A204.1 (cell line): ENCODE results near the gene CCNI2.

ENCODE experiments used
- FAIRE-seq: peaks from 2 replicates; lab custom pipeline; 2012; peaks lifted over from hg19 to GRCh38; lab: Jason Lieb, UNC

CCNI2 gene

DNA sequence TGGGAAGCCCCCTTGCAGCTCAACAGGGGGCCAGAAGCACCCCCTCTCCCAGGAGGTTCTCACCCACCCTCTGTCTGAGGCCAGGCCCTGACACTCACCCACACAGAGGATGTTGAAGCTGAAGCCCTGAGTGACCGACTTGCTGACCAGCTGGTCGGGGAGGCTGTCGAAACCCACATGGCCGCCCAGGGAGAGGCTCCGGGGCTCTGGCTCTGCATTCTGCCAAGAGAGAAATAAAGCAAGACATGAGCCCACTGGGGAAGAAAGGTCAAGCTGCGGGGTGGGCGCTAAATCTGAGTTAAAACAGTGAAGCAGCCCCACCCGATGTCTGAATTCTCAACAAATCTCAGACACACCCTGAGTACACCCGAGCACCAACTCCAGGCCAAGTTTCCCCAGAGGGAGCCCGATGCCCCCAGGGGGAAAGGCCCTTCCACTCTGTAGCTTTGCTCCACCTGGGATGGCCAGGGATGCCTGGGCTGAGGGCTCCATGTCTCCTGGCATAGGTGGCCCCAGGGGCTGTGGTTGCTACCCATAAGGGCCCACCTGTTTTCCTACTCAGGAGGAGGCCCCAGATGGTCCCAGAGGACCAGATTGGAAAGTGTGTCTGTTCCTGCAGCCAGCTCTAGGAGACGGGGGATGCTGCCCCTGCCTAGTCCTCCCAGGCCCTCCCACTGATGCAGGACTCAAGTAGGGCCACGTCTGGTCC, 18.2 kb downstream of the CCNI2 start:
- no peak for FAIRE-seq

DNA sequence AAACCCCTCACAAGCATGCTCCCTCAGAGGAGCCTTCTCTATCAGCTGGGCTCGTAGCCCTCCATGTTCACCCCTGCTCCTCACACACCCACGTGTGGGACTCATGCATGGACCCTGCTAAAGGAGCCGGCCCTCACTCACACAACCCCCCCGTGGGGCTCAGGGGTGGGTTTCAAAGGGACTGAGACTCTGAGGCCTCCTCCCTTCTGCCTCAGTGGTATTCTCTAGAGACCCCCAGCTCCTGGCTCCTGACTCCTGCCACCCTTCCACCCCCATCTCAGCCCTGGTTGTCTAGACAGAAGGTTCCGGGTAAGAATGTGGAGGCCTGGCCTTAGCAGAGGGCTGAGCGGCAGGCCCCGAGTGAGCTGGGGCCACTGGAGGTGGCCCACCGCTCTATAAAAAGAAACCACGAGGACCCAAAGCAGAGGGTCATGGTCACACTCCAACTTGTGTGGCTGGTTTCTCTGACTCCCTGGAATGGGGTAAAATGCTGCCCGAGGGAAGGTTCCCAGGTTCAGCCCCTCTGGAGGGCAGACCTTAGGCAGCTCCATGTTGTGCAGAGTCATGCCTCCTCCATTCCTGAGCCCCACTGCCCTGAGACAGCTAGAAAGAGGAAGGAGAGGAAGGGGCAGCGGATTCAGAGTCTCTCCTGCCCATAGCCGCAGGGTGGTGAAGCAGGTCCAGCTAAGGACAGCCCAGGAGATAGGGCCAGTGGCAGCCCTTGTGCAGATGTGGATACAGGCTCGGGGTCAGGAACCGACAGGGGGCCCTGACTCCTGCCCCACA, 19.0 kb downstream of the CCNI2 start:
- no peak for FAIRE-seq

DNA sequence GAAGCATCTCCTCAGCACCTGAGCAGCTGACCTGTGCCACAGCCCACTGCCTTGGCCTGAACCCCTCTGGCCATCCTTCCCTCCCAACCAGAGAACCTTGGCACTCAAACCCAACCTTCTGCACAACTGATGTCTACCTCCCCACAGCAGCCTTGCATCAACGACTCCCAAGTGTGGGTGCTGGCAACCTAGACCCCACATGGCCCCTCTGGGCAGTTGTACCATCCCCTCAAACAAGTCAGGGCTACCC, 19.5 kb downstream of the CCNI2 start:
- FAIRE-seq: no peak

DNA sequence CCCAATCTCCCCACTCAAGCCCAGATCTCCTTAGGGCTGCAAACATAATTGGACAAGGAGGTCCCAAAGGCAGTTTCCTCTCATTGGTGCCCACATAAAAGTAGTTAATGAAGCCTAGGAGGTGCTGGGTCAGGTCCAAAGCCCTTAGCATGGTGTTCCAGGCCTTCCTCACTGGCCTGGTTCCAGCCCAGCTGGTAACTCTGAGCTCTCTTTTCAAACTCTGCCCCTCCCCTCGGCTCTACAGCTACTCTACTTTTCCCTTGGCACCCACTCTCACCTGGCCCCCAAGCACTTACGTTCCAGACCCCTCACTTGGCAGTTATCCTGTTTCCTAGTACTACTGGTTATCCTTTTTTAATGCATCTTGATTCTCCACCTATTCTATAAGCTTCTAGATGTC, 19.9 kb downstream of the CCNI2 start:
- no peak for FAIRE-seq

DNA sequence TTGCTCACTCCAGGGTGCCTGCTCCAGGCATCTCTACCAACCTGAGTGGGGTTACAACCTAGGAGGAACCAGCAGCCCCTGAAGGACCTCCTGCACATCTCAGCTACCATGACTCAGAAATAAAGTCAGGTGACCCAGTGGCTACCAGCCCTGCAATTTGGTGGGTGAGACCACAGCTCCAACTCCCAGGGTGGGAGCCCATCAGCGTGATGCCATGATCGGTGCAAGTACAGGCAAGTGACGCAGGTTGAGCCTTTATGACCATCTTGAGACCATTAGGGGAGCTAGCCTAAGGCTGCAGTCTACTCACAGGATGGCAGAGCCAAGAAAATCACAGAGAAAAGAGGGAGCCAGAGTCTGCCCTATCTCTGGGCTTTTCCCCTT, 21.3 kb downstream of the CCNI2 start:
- FAIRE-seq: no peak

DNA sequence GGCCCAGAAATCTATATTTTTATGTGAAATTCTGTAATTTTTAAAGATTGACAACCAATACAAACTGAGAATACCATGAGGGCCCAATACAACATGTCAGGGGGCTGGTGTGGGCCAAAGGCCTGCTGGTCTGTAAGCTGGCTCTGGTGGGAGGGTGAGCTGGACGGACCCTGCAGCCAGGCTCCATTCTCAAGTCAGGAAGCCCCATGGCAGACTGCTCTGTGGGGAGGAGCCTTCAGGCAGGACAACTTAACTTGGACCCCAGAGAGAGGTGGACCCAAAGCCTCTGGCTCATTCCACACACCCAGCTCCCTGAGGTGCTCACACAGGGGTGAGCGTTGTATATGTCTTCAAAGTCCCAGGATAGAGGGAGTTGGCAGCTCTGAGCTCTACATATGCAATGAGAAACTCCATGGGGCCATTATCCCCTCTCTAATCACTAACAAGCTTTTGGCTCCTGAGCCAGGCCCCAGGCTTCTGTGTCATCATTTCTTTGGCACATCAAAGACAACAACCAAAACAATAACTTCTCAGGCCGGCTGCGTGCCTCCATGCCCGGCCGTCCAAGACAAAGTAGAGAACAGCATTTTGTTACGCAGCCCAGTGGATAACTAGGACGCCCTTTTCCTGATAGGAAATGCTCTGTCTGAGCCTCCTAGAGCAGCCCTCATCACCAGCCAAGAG, 23.4 kb downstream of the CCNI2 start:
- no peak for FAIRE-seq

DNA sequence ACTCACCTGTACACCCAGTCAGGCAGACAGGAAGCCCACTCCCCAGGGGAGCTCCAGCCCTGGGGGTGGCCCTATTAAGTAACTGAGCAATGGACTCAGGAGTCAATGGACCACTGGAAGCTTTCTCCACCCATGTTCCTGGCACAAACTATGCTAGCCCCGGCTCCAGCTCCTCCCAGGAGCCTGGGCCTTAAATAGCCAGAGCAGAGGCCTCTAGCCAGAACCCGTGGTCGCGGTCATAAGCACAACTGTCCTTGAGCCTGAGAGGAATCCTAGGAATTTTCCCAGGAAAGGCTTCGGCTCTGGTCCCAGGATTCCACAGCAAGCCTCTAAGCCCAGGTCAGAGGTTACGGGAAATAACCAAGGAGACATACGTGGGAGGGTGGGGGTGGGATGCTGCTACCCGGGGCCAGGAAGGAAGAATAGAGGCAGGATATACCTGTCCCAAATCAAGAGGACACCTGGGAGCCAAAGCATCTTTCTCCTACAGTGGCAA, 24.3 kb downstream of the CCNI2 start:
- FAIRE-seq: no peak

DNA sequence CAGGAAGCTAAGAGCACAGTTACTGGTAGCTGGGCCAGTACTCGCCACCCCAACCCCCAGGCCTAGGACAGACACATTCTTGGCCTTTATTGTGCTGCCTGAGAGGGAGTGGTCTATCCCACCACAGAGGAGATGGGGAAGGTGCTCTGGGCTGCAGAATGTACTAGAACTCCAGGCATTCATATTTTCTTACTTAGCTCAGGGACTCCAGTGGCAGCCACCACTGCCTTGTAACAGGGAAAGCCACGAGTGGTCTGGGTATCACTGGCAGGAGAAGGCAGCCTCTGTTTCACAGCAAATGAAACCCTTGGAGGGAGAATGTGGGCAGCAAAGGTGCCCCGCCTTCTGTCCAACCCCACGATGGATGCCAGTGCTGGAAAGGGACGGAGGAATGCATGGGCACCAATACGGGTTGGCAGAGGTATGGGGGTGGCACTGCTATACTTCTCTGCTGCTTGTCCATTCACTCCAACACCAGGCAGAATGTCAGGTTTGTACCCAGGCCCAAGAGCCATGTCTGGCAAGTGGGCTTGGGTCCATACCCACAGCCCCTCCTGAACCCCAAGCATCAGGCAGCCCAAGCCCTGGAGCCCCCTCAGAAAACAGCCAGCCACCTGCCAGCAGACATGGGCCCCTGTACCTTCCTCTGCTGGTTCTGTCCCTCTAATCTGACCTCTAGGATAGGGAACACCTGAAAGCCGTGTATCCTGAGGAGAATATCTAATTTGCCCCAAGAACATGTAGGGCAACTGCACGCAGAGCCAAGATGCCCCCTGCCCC, 25.3 kb downstream of the CCNI2 start:
- FAIRE-seq: no peak

DNA sequence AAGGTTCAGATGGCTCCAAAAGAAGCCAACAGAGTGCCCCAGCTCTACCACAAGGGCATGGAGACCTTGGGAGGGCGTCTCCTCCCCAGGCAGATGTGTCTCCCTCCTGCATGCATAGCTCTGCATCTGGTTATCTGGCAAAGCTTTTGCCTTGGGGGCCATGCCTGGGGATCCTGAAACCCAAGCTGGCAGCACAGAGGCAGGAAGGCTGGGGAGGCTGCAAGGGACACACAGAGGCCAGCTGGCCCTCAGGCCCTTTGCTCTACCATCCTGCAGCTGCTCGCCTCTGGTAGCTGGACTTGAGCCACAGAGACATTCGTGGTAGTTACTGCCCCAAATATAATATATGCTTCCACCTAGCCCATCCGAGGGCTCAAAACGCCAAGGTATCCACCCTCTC, 25.9 kb downstream of the CCNI2 start:
- no peak for FAIRE-seq

DNA sequence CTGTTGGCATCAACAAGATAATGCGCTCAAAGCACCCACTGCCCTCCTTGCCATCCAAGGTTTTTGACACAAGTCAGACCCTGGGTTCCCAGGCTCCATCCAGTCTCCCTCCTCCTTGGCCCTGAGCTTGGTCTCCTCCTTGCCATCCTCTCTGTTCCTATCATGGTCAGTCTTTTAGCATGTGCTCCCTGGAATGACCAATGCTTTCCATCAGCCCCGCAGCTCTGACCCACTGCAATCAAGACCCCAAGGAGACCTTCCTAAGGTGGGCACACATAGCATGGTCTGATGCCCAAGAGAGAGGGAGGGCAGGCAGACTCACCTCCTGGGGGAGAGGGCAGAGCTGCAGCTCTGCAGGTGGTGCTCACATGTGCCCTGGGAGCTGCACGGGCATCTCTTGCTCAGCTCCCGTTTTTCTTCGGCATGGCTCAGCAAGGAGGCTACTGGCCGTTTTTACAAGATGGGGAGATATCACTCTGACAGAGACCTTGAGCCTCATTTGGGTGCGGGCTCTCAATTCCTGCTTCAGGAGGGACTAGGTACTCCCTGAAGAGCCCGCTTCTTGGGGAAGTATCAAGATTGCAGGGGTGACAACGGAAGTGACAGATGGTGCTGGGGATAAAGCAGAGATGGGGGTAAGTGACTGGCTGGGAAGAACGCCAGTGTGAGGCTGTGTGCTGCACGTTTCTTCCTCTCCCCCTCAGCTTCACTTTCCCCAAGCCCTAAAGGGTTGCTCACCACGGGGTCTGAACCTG, 26.6 kb downstream of the CCNI2 start:
- FAIRE-seq: no peak

DNA sequence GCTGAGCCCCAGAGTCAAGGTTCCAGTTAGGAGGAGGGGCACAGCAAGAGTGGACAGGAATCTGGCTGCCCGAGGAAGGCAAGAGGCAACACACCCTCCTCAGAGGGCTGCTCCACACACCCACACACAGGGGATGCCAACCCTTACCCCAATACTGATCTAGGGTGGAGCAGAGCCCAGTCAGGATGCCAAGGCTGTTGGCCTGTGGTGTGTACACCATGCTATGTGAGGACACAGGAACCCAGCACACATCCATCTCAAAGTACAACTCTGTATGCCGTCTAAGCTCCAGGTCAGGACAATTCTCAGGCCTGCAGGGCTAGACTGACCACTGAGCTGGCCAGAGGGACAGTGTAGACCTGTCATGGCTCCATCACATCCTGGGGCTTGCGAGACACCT, 27.2 kb downstream of the CCNI2 start:
- no peak for FAIRE-seq

DNA sequence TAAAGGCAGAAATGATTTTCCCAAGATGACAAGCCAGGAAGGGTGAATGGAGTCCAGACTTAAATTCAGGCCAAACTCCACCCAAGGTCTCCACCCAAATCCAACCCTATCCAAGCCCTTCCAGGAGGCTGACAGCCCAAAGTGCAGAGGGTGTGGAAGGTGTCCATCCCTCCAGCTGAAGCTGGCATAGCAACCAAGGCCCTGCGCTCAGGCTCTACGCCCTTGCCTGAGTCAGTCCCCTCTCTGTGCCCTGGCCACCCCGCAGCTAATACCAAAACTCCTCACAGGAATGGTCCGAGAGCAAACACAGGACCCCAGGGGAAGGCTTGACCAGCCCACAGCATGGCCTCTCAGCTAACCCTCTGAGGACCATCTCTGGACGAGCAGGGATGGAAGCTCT, 27.7 kb downstream of the CCNI2 start:
- no peak for FAIRE-seq

DNA sequence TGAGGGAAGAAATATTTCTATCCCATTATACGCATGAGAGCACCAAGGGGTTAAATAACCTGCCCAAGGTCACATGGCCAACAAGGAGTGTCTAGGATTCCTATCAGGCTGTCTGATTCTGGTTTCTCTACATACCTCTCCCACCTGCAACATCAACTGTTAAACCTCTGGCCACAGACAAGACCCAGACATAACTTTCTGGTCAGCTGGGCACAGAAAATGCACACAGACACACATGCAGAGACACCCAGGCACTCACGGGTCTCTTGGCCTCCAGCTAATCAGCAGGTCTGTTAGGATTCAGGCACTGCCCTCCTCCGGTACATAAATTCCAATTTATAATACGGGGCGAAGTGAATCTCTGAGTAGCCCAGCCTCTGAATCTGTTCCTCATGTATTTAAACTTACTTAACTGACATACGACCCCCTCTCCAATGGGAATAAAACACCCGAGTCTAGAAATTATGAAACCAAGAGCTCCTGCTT, 28.3 kb downstream of the CCNI2 start:
- FAIRE-seq: no peak

DNA sequence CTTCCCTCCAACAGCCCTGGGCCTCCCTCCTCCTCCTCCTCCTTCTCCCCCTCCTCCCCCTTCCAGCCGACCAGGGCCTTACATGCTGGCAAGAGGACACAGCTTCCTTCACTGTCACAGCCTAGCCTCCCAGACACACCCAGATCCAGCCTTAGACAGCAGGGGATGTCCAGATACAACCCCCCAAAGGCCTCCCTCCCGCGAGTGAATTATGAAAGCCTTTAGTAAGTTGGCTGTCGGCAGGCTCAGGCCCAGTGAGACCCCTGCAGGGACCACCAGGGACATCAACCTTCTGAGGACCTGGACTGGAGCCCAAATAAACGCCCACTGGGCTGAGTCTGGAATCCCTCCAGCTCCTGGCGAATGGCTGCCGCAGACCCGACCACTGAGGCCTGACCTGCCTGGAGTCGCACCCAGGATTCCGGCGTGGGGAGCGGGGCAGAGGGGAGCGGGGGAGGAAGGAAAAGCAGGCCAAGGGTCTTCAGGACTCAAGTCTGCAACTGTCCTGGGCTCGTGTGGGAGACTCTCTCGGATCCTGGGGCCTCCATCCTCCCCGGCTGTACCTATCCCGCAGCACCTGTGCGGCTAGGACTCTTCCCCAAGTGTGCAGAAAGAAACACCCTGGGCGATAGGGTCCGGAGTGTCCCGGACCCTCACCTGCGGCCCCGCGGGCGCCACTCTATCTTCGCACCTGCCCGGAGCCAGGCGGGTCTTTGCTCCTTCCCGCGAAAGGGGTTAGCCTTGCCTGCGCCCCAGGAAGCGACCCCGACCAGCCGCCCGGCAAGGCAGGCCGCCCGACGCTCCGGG, 29.1 kb downstream of the CCNI2 start:
- no peak for FAIRE-seq

DNA sequence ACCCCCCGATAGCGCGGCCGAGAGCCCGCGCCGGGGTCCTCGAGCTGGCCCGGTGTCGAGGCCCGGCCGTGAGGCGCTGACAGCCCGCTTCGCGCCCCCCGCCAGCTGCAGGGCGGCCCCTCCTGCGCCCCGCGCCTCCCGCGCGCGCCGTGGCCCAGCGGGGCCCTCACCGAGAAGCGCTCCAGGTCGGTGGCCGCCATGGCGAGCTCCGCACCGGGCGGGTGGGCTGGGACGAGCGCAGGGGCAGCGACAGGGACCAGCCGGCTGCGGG, 29.6 kb downstream of the CCNI2 start:
- no peak for FAIRE-seq

DNA sequence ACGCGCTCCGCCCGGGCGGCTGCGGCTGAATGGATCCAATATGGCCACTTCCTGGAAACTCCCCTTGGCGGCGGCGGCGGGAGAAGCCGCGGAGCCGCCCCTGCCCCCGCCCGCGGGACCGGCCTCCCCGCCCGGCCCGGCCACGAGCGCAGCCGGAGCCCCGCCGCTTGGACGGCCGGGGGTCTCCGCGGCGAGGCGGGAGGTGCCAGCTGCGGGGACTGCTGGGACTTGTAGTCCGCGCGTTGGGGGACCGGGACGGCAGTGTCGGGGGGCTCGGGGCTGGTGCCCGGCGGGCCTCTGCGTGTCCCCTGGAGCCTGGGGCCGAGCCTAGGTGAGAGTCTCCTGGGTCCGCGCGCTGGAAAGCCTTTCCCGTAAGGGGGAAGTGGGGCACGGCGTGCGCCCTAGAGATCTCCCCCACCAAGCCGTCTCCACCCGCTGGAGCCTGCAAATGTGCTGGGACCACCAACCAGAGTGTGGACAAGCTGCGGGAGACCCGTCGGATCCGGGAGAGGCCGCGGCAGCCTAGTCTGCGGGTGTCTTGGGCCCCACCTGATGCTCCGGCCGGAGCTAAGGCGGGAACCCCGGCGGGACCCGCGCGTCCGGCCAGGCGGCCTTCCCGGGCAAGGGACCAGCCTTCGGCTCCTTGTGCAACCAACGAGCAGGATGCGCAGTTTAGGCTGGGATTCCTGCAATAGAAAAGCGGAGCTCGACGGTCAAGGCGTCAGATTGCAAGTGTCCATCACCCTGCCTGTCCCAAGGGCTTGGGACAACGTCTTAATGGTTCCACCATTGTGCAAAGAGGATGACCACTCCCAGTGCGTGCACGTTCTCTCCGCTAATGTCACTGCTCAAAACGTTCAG, 30.2 kb downstream of the CCNI2 start, which contains the start of gene SEPTIN8:
Gene SEPTIN8, minus strand, starts transcription at position 31 of the 861 bp plus-strand sequence. CDS start 102 bp downstream, outside the sequence.
- FAIRE-seq: no peak

DNA sequence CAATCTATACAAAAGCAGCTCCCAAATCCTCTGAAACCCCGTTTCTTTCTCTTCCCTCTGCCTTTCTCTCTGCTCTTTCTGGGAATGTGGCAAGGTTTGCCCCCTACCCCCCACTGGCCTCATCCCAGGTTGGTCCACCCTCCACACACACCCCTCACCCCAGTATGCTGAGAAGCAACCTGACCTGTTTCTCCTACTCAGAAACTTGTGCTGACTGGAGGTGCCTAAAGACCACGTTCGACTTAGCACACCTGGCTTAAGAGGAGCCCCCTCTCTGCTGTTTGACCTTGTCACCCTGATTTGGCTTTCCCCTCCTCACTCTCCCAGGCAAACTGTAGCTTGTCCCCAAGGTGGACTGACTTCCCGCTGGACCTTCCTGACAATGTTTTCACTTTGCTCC, 30.9 kb downstream of the CCNI2 start:
- no peak for FAIRE-seq

DNA sequence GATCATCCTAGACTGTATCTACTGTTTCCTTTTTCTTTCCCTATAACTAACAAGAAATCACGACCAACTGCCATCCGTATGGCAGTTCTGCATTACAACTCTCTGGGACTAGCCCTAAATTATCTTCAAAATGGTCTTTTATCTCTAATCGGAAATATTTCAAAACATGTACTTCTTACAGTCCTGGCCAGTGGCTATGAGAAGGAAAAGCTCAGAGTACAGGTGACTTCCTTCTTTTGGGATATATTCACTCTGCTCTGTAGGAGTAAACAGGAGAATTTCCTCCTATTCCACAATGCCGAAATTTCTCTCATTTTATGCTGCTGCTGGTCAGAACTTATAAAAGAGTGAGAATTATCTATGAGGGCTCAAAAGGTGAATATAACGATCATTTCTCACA, 31.6 kb downstream of the CCNI2 start:
- no peak for FAIRE-seq

DNA sequence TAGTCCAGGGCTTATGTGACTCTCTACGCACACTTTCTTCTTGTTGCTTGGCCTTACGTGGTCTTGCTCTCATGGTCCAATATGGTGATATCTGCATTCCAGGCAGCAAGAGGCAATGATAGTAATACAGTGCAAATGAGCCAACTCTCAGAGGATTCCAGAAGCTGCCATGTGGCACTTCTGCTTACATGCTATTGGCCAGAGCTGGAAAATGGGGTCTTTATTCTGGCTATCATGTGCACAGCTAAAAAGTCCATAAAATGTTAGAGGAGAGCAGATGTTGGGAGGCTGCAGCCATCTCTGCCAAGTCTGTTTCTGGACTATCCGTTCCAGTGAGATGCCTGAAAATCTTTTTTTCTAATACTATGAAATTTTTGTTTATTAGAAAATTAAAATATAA, 32.7 kb downstream of the CCNI2 start:
- no peak for FAIRE-seq

DNA sequence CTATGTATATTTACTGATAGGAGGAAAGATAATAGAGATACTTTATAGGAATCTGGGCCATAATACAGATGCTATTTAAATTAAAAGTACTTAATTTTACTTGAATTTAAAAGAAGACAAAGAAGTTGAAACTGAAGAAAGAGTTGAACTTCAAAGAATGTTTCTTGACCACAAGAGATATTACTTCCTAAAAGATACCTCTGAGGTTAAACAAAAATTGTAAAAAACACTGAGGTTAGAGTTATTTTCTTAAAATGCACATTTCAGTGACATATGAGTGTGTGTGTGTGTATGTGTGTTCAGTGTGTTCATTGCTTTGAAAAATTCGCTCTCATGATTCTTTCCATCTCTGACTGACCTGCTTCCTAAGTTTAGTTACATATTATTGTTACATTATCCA, 33.4 kb downstream of the CCNI2 start:
- FAIRE-seq: no peak
